A549 treated with GW870086 at 1 μM for 4 hours (cell line): Measurements from ENCODE around the gene KAZN. TPM values are rescaled to one million over a fixed set of nuclear protein-coding genes. Genes with fewer than 3 reads are reported as not detected.

Experiments used
- total RNA-seq: library from RNA; stranded (reverse); fragments of 200-300 nt; extraction: Qiagen RNA extraction; gene quantifications from 5 replicates; pipeline ENCODE4 v1.2.3, GENCODE V29; 2022; ENCODE audit warnings: low read depth

The KAZN gene
- 3.4 to 4.1 TPM (median 3.9 TPM) in 5 replicates for total RNA-seq

DNA sequence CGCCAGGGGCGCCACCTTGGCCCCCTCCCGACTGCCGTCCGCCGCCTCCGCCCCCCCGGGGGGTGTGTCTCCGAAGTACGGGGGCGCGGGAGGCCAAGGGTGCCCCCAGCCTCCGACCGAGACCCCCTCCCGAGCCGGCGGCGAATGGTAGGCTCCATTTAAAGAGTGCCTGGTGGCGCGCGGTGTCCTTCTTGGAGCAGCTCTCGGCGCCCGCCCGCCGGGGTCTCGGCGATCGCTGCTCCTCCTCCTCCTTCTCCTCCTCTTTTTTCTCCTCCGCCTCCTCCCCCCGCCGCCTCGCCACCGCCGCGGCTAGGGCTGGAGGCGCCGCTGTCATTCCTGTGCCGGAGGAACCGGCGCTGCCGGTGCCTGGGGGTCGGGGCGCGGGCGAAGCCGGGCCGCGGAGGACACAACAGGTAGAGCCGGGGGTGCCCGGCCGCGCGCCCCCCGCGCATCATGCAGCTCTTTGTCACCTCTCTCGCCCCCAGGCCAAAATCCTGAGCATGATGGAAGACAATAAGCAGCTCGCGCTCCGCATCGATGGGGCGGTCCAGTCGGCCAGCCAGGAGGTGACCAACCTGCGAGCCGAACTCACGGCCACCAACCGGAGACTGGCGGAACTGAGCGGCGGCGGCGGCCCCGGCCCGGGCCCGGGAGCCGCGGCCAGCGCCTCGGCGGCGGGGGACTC is at the start of gene KAZN:
Gene KAZN (plus strand): TSS at position 188 of the 685 bp plus-strand sequence.

DNA sequence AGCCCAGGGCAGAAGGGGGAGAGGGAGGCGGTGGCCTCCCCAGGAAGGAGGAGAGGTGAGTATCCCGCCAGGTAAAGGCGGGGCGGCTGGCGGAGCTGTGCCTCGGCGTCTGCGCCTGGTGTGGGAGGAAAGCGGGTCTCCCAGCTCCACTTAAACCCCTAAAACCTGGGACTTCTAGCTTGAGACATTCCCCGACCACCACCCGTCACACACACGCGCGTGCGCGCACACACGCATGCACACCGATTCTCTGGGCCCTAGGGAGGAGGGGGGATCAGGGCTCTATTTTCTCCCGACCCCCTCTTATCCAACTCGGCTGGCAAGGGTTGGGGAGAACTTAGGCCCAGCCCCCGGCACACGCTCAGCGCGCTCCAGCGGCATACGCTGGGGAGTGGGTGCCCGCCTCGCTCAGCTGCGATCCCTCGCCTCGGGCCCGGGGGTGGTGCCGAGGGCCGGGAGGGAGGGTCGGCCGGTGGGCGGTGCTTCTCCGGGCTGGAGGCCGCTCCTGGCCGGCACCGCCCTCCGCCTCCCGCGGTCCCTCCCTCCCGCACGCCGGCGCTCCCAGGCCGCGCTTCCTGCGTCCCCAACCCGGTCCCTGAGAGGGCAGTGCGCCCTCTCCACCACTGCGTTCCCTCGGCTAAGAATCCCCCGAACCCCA is 554.8 kb downstream of the KAZN start, which contains the start of gene TMEM51:
Gene TMEM51 (plus strand): TSS at position 564 of the 658 bp plus-strand sequence. CDS start 61,341 bp downstream, outside the sequence.

